A549 treated with GW870086 at 1 μM for 4 hours (cell line): ENCODE measurements around the gene KIF20B. TPM values are rescaled to one million over a fixed set of nuclear protein-coding genes. Genes with fewer than 3 reads are reported as not detected.

Source experiments
- total RNA-seq: library from RNA; stranded (reverse); fragments of 200-300 nt; extraction: Qiagen RNA extraction; gene quantifications from 5 replicates; pipeline ENCODE4 v1.2.3, GENCODE V29; 2022; ENCODE audit warnings: low read depth

Gene KIF20B, protein sequence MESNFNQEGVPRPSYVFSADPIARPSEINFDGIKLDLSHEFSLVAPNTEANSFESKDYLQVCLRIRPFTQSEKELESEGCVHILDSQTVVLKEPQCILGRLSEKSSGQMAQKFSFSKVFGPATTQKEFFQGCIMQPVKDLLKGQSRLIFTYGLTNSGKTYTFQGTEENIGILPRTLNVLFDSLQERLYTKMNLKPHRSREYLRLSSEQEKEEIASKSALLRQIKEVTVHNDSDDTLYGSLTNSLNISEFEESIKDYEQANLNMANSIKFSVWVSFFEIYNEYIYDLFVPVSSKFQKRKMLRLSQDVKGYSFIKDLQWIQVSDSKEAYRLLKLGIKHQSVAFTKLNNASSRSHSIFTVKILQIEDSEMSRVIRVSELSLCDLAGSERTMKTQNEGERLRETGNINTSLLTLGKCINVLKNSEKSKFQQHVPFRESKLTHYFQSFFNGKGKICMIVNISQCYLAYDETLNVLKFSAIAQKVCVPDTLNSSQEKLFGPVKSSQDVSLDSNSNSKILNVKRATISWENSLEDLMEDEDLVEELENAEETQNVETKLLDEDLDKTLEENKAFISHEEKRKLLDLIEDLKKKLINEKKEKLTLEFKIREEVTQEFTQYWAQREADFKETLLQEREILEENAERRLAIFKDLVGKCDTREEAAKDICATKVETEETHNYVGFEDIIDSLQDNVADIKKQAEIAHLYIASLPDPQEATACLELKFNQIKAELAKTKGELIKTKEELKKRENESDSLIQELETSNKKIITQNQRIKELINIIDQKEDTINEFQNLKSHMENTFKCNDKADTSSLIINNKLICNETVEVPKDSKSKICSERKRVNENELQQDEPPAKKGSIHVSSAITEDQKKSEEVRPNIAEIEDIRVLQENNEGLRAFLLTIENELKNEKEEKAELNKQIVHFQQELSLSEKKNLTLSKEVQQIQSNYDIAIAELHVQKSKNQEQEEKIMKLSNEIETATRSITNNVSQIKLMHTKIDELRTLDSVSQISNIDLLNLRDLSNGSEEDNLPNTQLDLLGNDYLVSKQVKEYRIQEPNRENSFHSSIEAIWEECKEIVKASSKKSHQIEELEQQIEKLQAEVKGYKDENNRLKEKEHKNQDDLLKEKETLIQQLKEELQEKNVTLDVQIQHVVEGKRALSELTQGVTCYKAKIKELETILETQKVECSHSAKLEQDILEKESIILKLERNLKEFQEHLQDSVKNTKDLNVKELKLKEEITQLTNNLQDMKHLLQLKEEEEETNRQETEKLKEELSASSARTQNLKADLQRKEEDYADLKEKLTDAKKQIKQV (N-terminal part only)
- 9.4 to 16.3 TPM (median 14.0 TPM) in 5 replicates for total RNA-seq

DNA sequence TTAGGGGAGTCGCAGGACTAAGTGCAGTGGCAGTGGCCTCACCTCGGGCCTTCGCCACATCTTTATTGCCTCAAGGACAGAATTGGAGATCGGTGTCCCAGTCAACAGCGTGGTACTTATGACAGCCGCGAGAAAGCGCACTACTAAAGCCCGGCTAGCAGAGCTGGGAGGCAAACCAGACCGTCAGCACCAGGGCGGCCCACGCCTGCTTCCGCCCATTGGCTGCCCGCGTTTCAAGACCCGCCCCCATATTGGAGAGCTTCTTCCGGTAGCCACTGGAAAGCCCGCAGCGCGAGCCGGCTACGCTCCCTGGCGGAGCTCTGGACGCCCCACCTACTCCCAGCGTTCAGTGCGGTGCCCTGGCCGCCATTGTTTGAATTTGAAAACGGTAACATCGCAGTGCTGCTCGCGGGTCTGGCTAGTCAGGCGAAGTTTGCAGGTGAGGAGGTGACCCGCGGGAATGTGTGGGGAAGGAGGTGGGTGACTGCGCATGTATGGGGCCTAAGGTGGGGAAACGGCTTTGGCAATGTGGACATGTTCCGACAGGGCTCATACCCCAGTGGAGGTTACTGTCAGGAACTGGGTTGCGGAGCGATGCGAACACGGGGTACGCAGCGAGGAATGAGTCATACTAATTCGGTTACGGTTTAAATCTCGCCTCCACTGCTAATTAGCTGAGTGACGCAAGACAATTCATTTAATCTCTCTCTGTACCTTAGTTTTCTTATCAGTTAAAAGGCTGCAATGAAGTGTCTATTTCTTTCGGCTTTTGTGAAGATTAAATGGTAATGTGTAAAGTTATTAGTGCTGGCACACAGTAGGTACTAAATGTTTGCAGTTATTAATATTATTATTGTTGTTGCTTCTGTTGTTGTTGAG lies at the start of gene KIF20B:
Gene KIF20B (plus strand): TSS at position 349 of the 879 bp plus-strand sequence. CDS start 3,705 bp downstream, outside the sequence.

Other genes with a start within 250 kb of the KIF20B start
- 0.19 to 0.78 TPM (median 0.32 TPM) in 5 replicates for gene SLC16A12, start 166.0 kb upstream of the KIF20B start, total RNA-seq
- 4.6 to 6.4 TPM (median 5.8 TPM) in 5 replicates for gene PANK1, start 56.3 kb upstream of the KIF20B start, total RNA-seq